ENCODE data around the gene TET3. TPM values are rescaled to one million over a fixed set of nuclear protein-coding genes. Genes with fewer than 3 reads are reported as not detected.

The TET3 gene
- total and polyA plus RNA-seq, 4 donors: 4.6 to 26.9 (median 14.6) TPM

GRCh38 chr2:74006459-74006858 lies 21.7 kb downstream of the TET3 start:
- Histone ChIP-seq H3K9me3 (ENCODE audit: control insufficient read depth in 4 of 4, insufficient read depth in 3 of 4, low read length in 3 of 4) (no peaks in the 10 kb centered on the region), H3K4me3 (no peak overlapping the region), H3K4me1 (ENCODE audit: control insufficient read depth in 5 of 5, insufficient read depth in 5 of 5, low read length in 5 of 5) (peaks cover 17 to 83% (median 54%) of the 10 kb centered on the region in 5 donors), H3K9ac (ENCODE audit: insufficient read depth in 1 of 2, low read length in 2 of 2) (peak overlapping the region in 1 of 2 donors; percentile 8), H3K27me3 (ENCODE audit: control insufficient read depth in 3 of 3, insufficient read depth in 3 of 3, low read length in 2 of 3) (no peaks in the 10 kb centered on the region), H3K27ac (ENCODE audit: low read depth in 1 of 2, low read length in 1 of 2) (peak overlapping the region in 1 of 2 donors; percentile 2), H3K36me3 (ENCODE audit: control insufficient read depth in 4 of 4, insufficient read depth in 4 of 4, low read length in 4 of 4) (peaks cover 0 to 6% (median 1%) of the 10 kb centered on the region in 4 donors)
- TF ChIP-seq, protein P1, sequence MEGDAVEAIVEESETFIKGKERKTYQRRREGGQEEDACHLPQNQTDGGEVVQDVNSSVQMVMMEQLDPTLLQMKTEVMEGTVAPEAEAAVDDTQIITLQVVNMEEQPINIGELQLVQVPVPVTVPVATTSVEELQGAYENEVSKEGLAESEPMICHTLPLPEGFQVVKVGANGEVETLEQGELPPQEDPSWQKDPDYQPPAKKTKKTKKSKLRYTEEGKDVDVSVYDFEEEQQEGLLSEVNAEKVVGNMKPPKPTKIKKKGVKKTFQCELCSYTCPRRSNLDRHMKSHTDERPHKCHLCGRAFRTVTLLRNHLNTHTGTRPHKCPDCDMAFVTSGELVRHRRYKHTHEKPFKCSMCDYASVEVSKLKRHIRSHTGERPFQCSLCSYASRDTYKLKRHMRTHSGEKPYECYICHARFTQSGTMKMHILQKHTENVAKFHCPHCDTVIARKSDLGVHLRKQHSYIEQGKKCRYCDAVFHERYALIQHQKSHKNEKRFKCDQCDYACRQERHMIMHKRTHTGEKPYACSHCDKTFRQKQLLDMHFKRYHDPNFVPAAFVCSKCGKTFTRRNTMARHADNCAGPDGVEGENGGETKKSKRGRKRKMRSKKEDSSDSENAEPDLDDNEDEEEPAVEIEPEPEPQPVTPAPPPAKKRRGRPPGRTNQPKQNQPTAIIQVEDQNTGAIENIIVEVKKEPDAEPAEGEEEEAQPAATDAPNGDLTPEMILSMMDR (IDR thresholded peaks at IDR 0.05; ENCODE audit: control extremely low read depth, extremely low read depth): no peak
- DNase-seq (peak; percentile 97 to 99 (median 99)), ATAC-seq (ENCODE audit: insufficient read depth, low FRiP score) (no peak)
- 48 to 53% methylated on average over 7 of the region's 7 CpGs for WGBS, 2 donors

DNA sequence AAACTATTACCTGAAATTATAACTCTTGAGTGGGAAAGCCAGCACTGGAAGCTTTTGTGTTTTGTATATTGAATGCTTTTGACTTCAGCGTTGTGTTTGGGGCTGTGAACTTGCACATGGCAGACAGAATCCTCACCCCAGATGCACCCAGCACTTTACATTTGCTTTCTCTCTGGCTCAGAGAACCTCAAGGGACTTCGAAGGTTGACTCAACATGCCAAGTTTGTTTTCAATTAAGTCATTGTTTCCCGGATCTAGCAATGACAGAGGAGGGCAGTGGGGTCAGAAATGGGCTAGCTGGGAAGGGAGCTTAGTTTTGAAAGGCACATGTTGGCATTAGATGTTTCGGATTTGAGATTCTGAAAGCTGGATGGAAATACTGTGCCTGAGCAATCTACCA lies 22.4 kb downstream of the TET3 start:
- H3K27ac ChIP-seq (ENCODE audit: low read depth in 1 of 2, low read length in 1 of 2): no peak overlapping the region
- H3K36me3 ChIP-seq (ENCODE audit: control insufficient read depth in 4 of 4, insufficient read depth in 4 of 4, low read length in 4 of 4): peaks cover 0 to 6% (median 1%) of the 10 kb centered on the region in 4 donors
- DNase-seq (no peak), ATAC-seq (ENCODE audit: insufficient read depth, low FRiP score) (no peak)
- TF ChIP-seq, protein P1 (IDR thresholded peaks at IDR 0.05; ENCODE audit: control extremely low read depth, extremely low read depth): no peak
- H3K9ac ChIP-seq (ENCODE audit: insufficient read depth in 1 of 2, low read length in 2 of 2): peak overlapping the region in 1 of 2 donors; percentile 8
- WGBS, 2 donors: 59 to 73% methylated on average over 4 of the region's 4 CpGs
- H3K9me3 ChIP-seq (ENCODE audit: control insufficient read depth in 4 of 4, insufficient read depth in 3 of 4, low read length in 3 of 4): no peaks in the 10 kb centered on the region
- H3K4me1 ChIP-seq (ENCODE audit: control insufficient read depth in 5 of 5, insufficient read depth in 5 of 5, low read length in 5 of 5): peaks cover 17 to 77% (median 49%) of the 10 kb centered on the region in 5 donors
- H3K4me3 ChIP-seq: no peak overlapping the region
- H3K27me3 ChIP-seq (ENCODE audit: control insufficient read depth in 3 of 3, insufficient read depth in 3 of 3, low read length in 2 of 3): no peaks in the 10 kb centered on the region

DNA sequence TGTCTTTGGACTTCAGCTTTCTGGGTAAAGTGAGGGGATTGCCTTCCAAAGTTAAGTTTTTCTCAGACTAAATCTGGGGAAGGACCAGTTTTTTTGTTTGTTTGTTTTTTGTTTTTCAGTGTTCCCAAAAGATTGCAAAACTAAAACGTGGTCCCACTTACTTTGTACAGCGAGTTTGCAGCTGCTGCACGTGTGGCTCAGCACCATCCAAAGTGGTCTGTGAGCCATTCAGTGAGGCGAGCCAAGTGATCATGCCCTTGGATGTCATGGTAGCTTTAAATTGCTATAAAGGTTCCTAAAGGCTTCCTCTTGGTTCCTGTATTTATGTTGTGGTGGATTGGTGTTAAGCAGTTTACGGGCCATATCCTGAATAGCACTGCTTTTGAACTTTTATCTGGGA lies 23.0 kb downstream of the TET3 start:
- Histone ChIP-seq H3K4me1 (ENCODE audit: control insufficient read depth in 5 of 5, insufficient read depth in 5 of 5, low read length in 5 of 5) (peaks cover 17 to 76% (median 49%) of the 10 kb centered on the region in 5 donors), H3K9me3 (ENCODE audit: control insufficient read depth in 4 of 4, insufficient read depth in 3 of 4, low read length in 3 of 4) (no peaks in the 10 kb centered on the region), H3K9ac (ENCODE audit: insufficient read depth in 1 of 2, low read length in 2 of 2) (no peak overlapping the region), H3K36me3 (ENCODE audit: control insufficient read depth in 4 of 4, insufficient read depth in 4 of 4, low read length in 4 of 4) (peaks cover 0 to 6% (median 1%) of the 10 kb centered on the region in 4 donors), H3K4me3 (no peak overlapping the region), H3K27me3 (ENCODE audit: control insufficient read depth in 3 of 3, insufficient read depth in 3 of 3, low read length in 2 of 3) (no peaks in the 10 kb centered on the region), H3K27ac (ENCODE audit: low read depth in 1 of 2, low read length in 1 of 2) (no peak overlapping the region)
- no peak for ATAC-seq (ENCODE audit: insufficient read depth, low FRiP score)
- TF ChIP-seq, protein P1 (IDR thresholded peaks at IDR 0.05; ENCODE audit: control extremely low read depth, extremely low read depth): no peak
- WGBS, 2 donors: 78 to 82% methylated on average over 5 of the region's 5 CpGs
- DNase-seq: peak in 1 of 3 donors; percentile 65
